ENCODE results near the gene LMF1. TPM values are rescaled to one million over a fixed set of nuclear protein-coding genes. Genes with fewer than 3 reads are reported as not detected.

Gene LMF1
- total RNA-seq, 3 donors from 2014 or later = 14.1 to 26.4 (median 21.4) TPM

- H3K27ac ChIP-seq = no peak overlapping the region
- no peak for TF ChIP-seq CTCF (IDR thresholded peaks at IDR 0.05)
- no peak for TF ChIP-seq POLR2AphosphoS5 (IDR thresholded peaks at IDR 0.05)
- no peak for TF ChIP-seq POLR2A (IDR thresholded peaks at IDR 0.05)
- H3K9me3 ChIP-seq = no peaks in the 10 kb centered on the region
- no peak for DNase-seq (ENCODE audit: low spot score in 2 of 2)
- no peak overlapping the region for H3K4me3 ChIP-seq
- no peaks in the 10 kb centered on the region for H3K27me3 ChIP-seq
- intact Hi-C loops (cut with DNase I; ENCODE audit: low total_unique reads) = no loop called here
- H3K36me3 ChIP-seq = no peaks in the 10 kb centered on the region
- H3K4me1 ChIP-seq = no peaks in the 10 kb centered on the region
Measured at GRCh38 chr16:892536-893255, 78.1 kb downstream of the LMF1 start.

GRCh38 chr16:892006-892405 lies 78.8 kb downstream of the LMF1 start:
- H3K27me3 ChIP-seq = no peaks in the 10 kb centered on the region
- intact Hi-C loops (cut with DNase I; ENCODE audit: low total_unique reads) = no loop called here
- no peaks in the 10 kb centered on the region for H3K4me1 ChIP-seq
- TF ChIP-seq POLR2A (IDR thresholded peaks at IDR 0.05) (no peak), POLR2AphosphoS5 (IDR thresholded peaks at IDR 0.05) (no peak), CTCF (IDR thresholded peaks at IDR 0.05) (no peak)
- H3K4me3 ChIP-seq = no peak overlapping the region
- H3K36me3 ChIP-seq = no peaks in the 10 kb centered on the region
- no peak overlapping the region for H3K27ac ChIP-seq
- no peak for DNase-seq (ENCODE audit: low spot score in 2 of 2)
- H3K9me3 ChIP-seq = no peaks in the 10 kb centered on the region

GRCh38 chr16:891353-891740 lies 79.4 kb downstream of the LMF1 start:
- H3K36me3 ChIP-seq = no peaks in the 10 kb centered on the region
- no peaks in the 10 kb centered on the region for H3K4me1 ChIP-seq
- intact Hi-C loops (cut with DNase I; ENCODE audit: low total_unique reads) = no loop called here
- no peak overlapping the region for H3K27ac ChIP-seq
- TF ChIP-seq CTCF (IDR thresholded peaks at IDR 0.05) (no peak), POLR2A (IDR thresholded peaks at IDR 0.05) (no peak), POLR2AphosphoS5 (IDR thresholded peaks at IDR 0.05) (no peak)
- no peaks in the 10 kb centered on the region for H3K27me3 ChIP-seq
- no peak for DNase-seq (ENCODE audit: low spot score in 2 of 2)
- H3K9me3 ChIP-seq = no peaks in the 10 kb centered on the region
- no peak overlapping the region for H3K4me3 ChIP-seq

- H3K27ac ChIP-seq = no peak overlapping the region
- no peaks in the 10 kb centered on the region for H3K36me3 ChIP-seq
- no peaks in the 10 kb centered on the region for H3K27me3 ChIP-seq
- no peaks in the 10 kb centered on the region for H3K4me1 ChIP-seq
- no peaks in the 10 kb centered on the region for H3K9me3 ChIP-seq
- TF ChIP-seq POLR2AphosphoS5 (IDR thresholded peaks at IDR 0.05) (no peak), CTCF (IDR thresholded peaks at IDR 0.05) (no peak), POLR2A (IDR thresholded peaks at IDR 0.05) (no peak)
- intact Hi-C loops (cut with DNase I; ENCODE audit: low total_unique reads) = no loop called here
- no peak overlapping the region for H3K4me3 ChIP-seq
- no peak for DNase-seq (ENCODE audit: low spot score in 2 of 2)
Measured at GRCh38 chr16:890716-891352, 80.0 kb downstream of the LMF1 start.

- peaks cover 2 to 5% of the 10 kb centered on the region in 2 donors for H3K9me3 ChIP-seq
Measured at GRCh38 chr16:890217-890616, 80.6 kb downstream of the LMF1 start.

More at GRCh38 chr16:890217-890616, 80.6 kb downstream of the LMF1 start:
- no peak overlapping the region for H3K4me3 ChIP-seq
- no peaks in the 10 kb centered on the region for H3K4me1 ChIP-seq
- H3K27me3 ChIP-seq = no peaks in the 10 kb centered on the region
- H3K27ac ChIP-seq = no peak overlapping the region
- DNase-seq (ENCODE audit: low spot score in 2 of 2) = no peak
- no peaks in the 10 kb centered on the region for H3K36me3 ChIP-seq
- TF ChIP-seq POLR2AphosphoS5 (IDR thresholded peaks at IDR 0.05) = no peak
- TF ChIP-seq CTCF (IDR thresholded peaks at IDR 0.05) = no peak
- TF ChIP-seq POLR2A (IDR thresholded peaks at IDR 0.05) = no peak
- intact Hi-C loops (cut with DNase I; ENCODE audit: low total_unique reads) = no loop called here
